GM13976 (cell line): ENCODE results near the gene ARID5B.

ENCODE experiments used
- DNase-seq: peaks from one replicate; pipeline ENCODE4 v3.0.0; 2012; ENCODE audit warnings: low spot score
- CTCF ChIP-seq: IDR thresholded peaks from 2 replicates; pipeline ENCODE4 v1.5.1; 2012; ENCODE audit warnings: borderline replicate concordance, mild to moderate bottlenecking; ENCODE audit not compliant: insufficient read depth; ENCODE audit errors: extremely low read depth, missing control alignments, control extremely low read depth
- in situ Hi-C: fragments of 300-500 bp; cut with MboI; formaldehyde crosslinking; loops from one replicate; pipeline ENCODE4 v1.12.0; 2022; ENCODE audit warnings: low sequenced_read_pairs, mixed read lengths, inconsistent platforms; ENCODE audit not compliant: unreplicated experiment

Gene ARID5B

GRCh38 chr10:61919646-61920215 lies 18.2 kb downstream of the ARID5B start:
- no peak for TF ChIP-seq CTCF
- in situ Hi-C loops = no loop called here
- no peak for DNase-seq

GRCh38 chr10:61921143-61921542 lies 19.6 kb downstream of the ARID5B start:
- in situ Hi-C loops = no loop called here
- no peak for TF ChIP-seq CTCF
- peak; percentile 42 for DNase-seq

GRCh38 chr10:61923210-61923949 lies 21.9 kb downstream of the ARID5B start:
- no peak for TF ChIP-seq CTCF
- DNase-seq = no peak
- in situ Hi-C loops = no loop called here

GRCh38 chr10:61923950-61924274 lies 22.4 kb downstream of the ARID5B start:
- in situ Hi-C loops = no loop called here

GRCh38 chr10:61929555-61929954 lies 28.1 kb downstream of the ARID5B start:
- in situ Hi-C loops = no loop called here
- DNase-seq = no peak
- no peak for TF ChIP-seq CTCF

More at GRCh38 chr10:61923950-61924274, 22.4 kb downstream of the ARID5B start:
- DNase-seq = no peak
- TF ChIP-seq CTCF = no peak

- no peak for DNase-seq
- in situ Hi-C loops = no loop called here
- no peak for TF ChIP-seq CTCF
Measured at GRCh38 chr10:61931620-61932332, 30.3 kb downstream of the ARID5B start.
